HepG2 (cell line): ENCODE measurements around the gene SLAMF8. TPM values are rescaled to one million over a fixed set of nuclear protein-coding genes. Genes with fewer than 3 reads are reported as not detected.

Experiments used
- ATAC-seq: fragments of 200-7000 bp; cut with Tn5 transposase; 3 replicates; pipeline ENCODE4 v1.9.1; 2020; ENCODE audit warnings: mild to moderate bottlenecking, moderate library complexity
- BruUV-seq: library from RNA; stranded (reverse); fragments of 400-500 nt; replicated peaks from 2 replicates; lab custom pipeline; 2021; lab: Mats Ljungman, UMichigan
- CTCF ChIA-PET: fragments of 300-600 bp; formaldehyde crosslinking; extraction: SDS; loops from one replicate; lab custom pipeline; 2021; ENCODE audit warnings: low total read pairs, inconsistent platforms, low intra/inter-chr PET ratio; lab: Yijun Ruan, JAX
- POLR2A ChIA-PET: fragments of 350-600 bp; sonication (Branson Sonifier 250); formaldehyde crosslinking; loops from one replicate; lab custom pipeline; 2020; ENCODE audit warnings: antibody characterized with exemption, inconsistent platforms; lab: Yijun Ruan, JAX
- DNase-seq: peaks from one replicate; pipeline ENCODE4 v3.0.0-alpha.2; 2015; ENCODE audit warnings: low spot score
- FAIRE-seq: peaks from 3 replicates; lab custom pipeline; 2011; peaks lifted over from hg19 to GRCh38; lab: Jason Lieb, UNC
- H2AFZ ChIP-seq: one replicate; pipeline ENCODE4 v1.6.1; 2011; ENCODE audit warnings: low read length, inconsistent platforms
- H3K27ac ChIP-seq: fragments of 300-600 bp; 3 replicates; pipeline ENCODE4 v1.8.0; 2011; ENCODE audit warnings: mixed run types, mild to moderate bottlenecking, mixed read lengths, low read length, inconsistent platforms; ENCODE audit not compliant: insufficient read depth; ENCODE audit errors: extremely low read length
- H3K27me3 ChIP-seq, 2 experiments: fragments of 200-600 bp in 1 of 2; 2 replicates in 1 of 2; 3 replicates in 1 of 2; pipeline versions ENCODE4 v1.6.0 to v1.8.0; 2011; ENCODE audit warnings: low read length in 2 of 2, mild to moderate bottlenecking in 2 of 2, moderate library complexity in 2 of 2, inconsistent platforms in 1 of 2; ENCODE audit not compliant: insufficient read depth in 2 of 2, control insufficient read depth in 1 of 2
- H3K36me3 ChIP-seq, 2 experiments: fragments of 200-600 bp in 1 of 2; replicated peaks in 1 of 2; 2 replicates in 1 of 2; 3 replicates in 1 of 2; pipeline versions ENCODE4 v1.5.1 to v1.8.0; 2011; ENCODE audit warnings: low read length in 2 of 2, inconsistent platforms in 1 of 2; ENCODE audit not compliant: insufficient read depth in 2 of 2, control insufficient read depth in 1 of 2
- H3K4me1 ChIP-seq: 2 replicates; pipeline ENCODE4 v1.5.1; 2012; ENCODE audit warnings: low read length, inconsistent platforms; ENCODE audit not compliant: insufficient read depth
- H3K4me2 ChIP-seq: 2 replicates; pipeline ENCODE4 v1.6.0; 2011; ENCODE audit warnings: low read depth, low read length, inconsistent platforms
- H3K4me3 ChIP-seq, 3 experiments: fragments of 200-600 bp in 1 of 3; sonication (generic), shearing (Covaris generic) in 1 of 3; replicated peaks in 1 of 3; 2 replicates each; pipeline ENCODE4 v1.5.1; 2011 to 2016; ENCODE audit warnings: low read length in 3 of 3, inconsistent platforms in 2 of 3, low read depth in 2 of 3, mild to moderate bottlenecking in 2 of 3, control low read depth in 1 of 3, mixed read lengths in 1 of 3; ENCODE audit not compliant: insufficient read depth in 1 of 3
- H3K79me2 ChIP-seq: one replicate; pipeline ENCODE4 v1.6.1; 2011; ENCODE audit warnings: low read length, inconsistent platforms; ENCODE audit not compliant: insufficient read depth
- H3K9ac ChIP-seq: 2 replicates; pipeline ENCODE4 v1.6.0; 2011; ENCODE audit warnings: mild to moderate bottlenecking, low read depth, low read length, inconsistent platforms; ENCODE audit not compliant: insufficient read depth
- H3K9me3 ChIP-seq: 2 replicates; pipeline ENCODE4 v1.5.1; 2012; ENCODE audit warnings: mild to moderate bottlenecking, low read length
- H4K20me1 ChIP-seq: 2 replicates; pipeline ENCODE4 v1.6.0; 2011; ENCODE audit warnings: inconsistent platforms, mild to moderate bottlenecking, low read length, moderate library complexity; ENCODE audit not compliant: insufficient read depth
- SNAPC5 ChIP-seq: sonication (generic); formaldehyde crosslinking; IDR thresholded peaks from 2 replicates; pipeline ENCODE4 v1.8.1; 2023; ENCODE audit warnings: mild to moderate bottlenecking, missing genetic modification reagents, borderline replicate concordance
- ZNF160 ChIP-seq: sonication (generic); formaldehyde crosslinking; IDR thresholded peaks from 2 replicates; pipeline ENCODE4 v1.8.0; 2022; ENCODE audit warnings: mild to moderate bottlenecking, inconsistent platforms, missing genetic modification reagents
- ZNF646 ChIP-seq: sonication (generic); formaldehyde crosslinking; IDR thresholded peaks from 2 replicates; pipeline ENCODE4 v1.9.0; 2021; ENCODE audit warnings: mild to moderate bottlenecking, missing genetic modification reagents
- ZNF710 ChIP-seq: sonication (generic); formaldehyde crosslinking; IDR thresholded peaks from 2 replicates; pipeline ENCODE4 v1.5.0; 2020; ENCODE audit warnings: mild to moderate bottlenecking, missing genetic modification reagents, borderline replicate concordance
- WGBS: methylation state at CpG from one replicate; pipeline ENCODE4 v1.1.6; 2017; ENCODE audit warnings: low lambda C conversion rate; 5-methylcytosine and 5-hydroxymethylcytosine counted together
- in situ Hi-C: cut with HindIII; loops from 2 replicates; pipeline ENCODE4 v1.10.0; 2017; ENCODE audit warnings: low pct_unique_long_range_greater_than_20kb; ENCODE audit not compliant: extremely low pct_ligation_motif_present
- intact Hi-C: fragments of 100-400 bp; cut with micrococcal nuclease; formaldehyde crosslinking; loops from one replicate; pipeline ENCODE4 v1.10.0; 2022; ENCODE audit not compliant: unreplicated experiment
- polyA plus RNA-seq, 8 experiments: library from polyadenylated mRNA; depleted of rRNA in 3 of 8; stranded (reverse) in 7 of 8; unstranded in 1 of 8; fragments of >200 nt; fragmentation: Illumina TruSeq in 4 of 8; extraction: Trizol in 4 of 8; gene quantifications; 2 replicates each; pipeline versions ENCODE4 v1.2.1 to v1.2.3, GENCODE V29; 2011 to 2016; ENCODE audit warnings: low read depth in 4 of 8, missing spikeins in 1 of 8, mixed read lengths in 1 of 8; ENCODE audit not compliant: insufficient read depth in 1 of 8
- total RNA-seq, 5 experiments: library from RNA; depleted of rRNA; stranded (reverse); fragments of >200 nt; fragmentation: Illumina TruSeq; extraction: Trizol; gene quantifications; 2 replicates each; pipeline ENCODE4 v1.2.3, GENCODE V29; 2016; ENCODE audit warnings: low read depth in 1 of 5

Gene SLAMF8
- total and polyA plus RNA-seq, 2 of the 13 experiments (the other 11 are each of a cell fraction or from before 2014, with no cell fraction given), result not detected

GRCh38 chr1:159779403-159779851 is 47.2 kb upstream of the SLAMF8 start:
- FAIRE-seq (no peak), DNase-seq (no peak), ATAC-seq (no peak)
- no peaks in the 10 kb centered on the region for H3K9me3 ChIP-seq
- TF ChIP-seq ZNF160 (no peak), ZNF710 (CRISPR knock-in tag) (no peak), ZNF646 (CRISPR knock-in tag) (no peak), SNAPC5 (CRISPR knock-in tag) (no peak)
- CTCF ChIA-PET, result no interaction called here
- H2AFZ ChIP-seq, result no peak overlapping the region
- no peak overlapping the region for H3K9ac ChIP-seq
- no peak overlapping the region for H3K27ac ChIP-seq
- no peaks in the 10 kb centered on the region for H4K20me1 ChIP-seq
- H3K36me3 ChIP-seq, result no peaks in the 10 kb centered on the region
- POLR2A ChIA-PET, result no interaction called here
- H3K4me2 ChIP-seq, result no peak overlapping the region
- H3K4me1 ChIP-seq, result no peaks in the 10 kb centered on the region
- BruUV-seq, result no TSS peak
- H3K27me3 ChIP-seq, result no peaks in the 10 kb centered on the region
- WGBS, result 14% methylated on average over 2 of the region's 2 CpGs
- intact Hi-C loops, result no loop called here
- H3K4me3 ChIP-seq, result no peak overlapping the region
- H3K79me2 ChIP-seq, result no peaks in the 10 kb centered on the region
- in situ Hi-C loops, result no loop called here
